ENCODE measurements around the gene SLC6A17.

Gene SLC6A17

GRCh38 chr1:110205591-110206155 lies 55.4 kb downstream of the SLC6A17 start:
- DNase-seq: no peak

- DNase-seq: no peak
These were observed 56.1 kb downstream of the SLC6A17 start for GRCh38 chr1:110206261-110206920.

GRCh38 chr1:110207831-110208230 lies 57.5 kb downstream of the SLC6A17 start:
- peak; percentile 34 for DNase-seq

- no peak for DNase-seq
These were observed 58.8 kb downstream of the SLC6A17 start for GRCh38 chr1:110208916-110209645.

DNA sequence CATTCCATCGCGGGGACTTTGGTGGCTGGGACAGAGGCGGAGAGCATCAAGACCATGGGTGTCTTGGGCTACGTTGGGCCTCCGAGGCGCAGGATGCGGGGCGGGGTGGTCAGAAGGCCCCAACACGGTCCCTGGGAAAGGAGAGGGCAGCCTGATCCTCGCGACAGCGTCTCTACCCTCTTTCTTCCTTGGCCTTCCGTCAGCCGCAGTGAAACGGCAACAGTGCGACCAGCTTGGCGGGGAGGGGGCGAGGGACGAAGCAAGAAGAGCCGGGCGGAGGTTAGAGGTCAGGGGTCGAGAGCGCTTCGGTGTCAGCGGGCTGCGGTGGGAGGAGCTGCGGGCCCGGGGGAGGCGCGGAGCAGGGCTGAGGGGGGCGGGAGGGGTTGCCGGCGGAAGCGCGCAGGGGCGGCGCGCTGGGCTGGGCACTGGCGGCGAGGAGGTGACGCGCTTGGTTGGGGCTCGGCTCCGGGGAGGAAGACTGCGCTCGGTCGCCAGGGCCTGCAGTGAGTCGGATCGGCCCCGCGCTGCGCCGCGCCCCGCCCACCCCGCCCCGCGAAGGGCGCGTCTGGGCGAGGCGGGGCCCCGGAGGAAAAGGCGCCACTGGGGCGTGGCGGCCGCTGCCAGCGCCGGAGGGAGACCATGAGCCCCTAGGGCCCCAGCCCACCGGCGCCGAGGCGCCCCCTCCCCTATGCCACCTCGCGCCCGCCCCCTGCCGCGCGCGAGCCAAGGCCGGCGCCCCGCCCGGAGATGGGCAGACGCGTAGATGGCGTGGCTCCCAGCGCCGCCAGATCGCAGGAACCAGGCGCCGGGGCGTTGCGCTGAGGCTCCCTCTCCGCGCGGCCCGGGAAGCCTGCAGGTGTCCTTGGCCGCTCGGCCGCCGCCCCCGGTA lies 59.7 kb downstream of the SLC6A17 start, which contains the start of gene KCNC4:
KCNC4 (plus strand) TSS at position 600 of the 889 bp plus-strand sequence. CDS start 1,186 bp downstream, outside the sequence.
- peak; percentile 60 for DNase-seq

DNA sequence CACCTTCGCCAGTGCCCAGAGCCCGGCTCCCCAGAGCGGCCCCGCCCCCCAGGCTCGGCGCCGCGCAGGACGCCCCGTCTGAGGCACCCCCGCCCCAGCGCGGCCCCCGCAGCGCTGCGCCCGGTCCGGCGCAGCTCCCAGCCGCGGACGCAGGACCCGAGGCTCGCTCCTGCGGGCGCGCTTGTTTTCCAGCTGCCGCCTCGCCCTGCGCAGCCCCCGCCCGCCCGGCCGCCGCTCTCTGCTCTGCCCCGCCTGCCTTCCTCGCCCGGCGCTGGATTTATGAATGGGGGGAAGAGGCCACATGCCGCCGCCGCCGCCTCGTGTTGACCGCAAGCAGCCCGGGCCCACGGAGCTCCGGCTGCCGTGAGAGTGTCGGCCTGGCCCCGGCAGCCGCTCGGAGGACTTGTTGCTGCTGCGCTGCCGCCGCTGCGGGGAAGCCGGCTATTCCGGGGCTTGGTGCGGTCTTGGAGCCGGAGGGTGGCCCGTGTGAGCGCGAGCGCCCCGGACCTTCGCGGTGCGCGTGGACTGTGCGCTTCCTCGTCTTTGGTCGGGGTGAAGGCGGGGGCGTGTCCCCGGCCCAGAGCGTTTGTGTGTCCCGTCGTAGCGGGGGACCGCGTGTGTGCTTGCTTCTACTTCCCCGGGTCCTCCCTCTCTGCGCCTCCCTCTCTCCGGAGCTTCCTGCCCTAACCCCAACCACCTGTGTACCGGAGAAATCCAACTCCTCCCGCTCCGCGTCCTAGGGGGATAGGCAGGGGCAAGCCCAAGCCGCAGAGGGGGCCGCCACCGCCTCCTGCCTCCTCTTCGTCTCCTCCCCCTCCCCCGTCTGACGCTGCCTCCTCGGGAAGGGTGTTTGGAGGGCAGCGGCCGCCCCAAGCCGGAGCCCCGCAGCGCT lies 60.6 kb downstream of the SLC6A17 start:
- peak; percentile 8 for DNase-seq

DNA sequence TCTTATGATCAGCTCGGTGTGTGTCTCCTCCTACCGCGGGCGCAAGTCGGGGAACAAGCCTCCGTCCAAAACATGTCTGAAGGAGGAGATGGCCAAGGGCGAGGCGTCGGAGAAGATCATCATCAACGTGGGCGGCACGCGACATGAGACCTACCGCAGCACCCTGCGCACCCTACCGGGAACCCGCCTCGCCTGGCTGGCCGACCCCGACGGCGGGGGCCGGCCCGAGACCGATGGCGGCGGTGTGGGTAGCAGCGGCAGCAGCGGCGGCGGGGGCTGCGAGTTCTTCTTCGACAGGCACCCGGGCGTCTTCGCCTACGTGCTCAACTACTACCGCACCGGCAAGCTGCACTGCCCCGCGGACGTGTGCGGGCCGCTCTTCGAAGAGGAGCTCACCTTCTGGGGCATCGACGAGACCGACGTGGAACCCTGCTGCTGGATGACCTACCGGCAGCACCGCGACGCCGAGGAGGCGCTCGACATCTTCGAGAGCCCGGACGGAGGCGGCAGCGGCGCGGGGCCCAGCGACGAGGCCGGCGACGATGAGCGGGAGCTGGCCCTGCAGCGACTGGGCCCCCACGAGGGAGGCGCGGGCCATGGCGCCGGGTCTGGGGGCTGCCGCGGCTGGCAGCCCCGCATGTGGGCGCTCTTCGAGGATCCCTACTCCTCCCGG lies 61.3 kb downstream of the SLC6A17 start:
- DNase-seq: no peak

- no peak for DNase-seq
These were observed 62.2 kb downstream of the SLC6A17 start for GRCh38 chr1:110212169-110213142.

DNA sequence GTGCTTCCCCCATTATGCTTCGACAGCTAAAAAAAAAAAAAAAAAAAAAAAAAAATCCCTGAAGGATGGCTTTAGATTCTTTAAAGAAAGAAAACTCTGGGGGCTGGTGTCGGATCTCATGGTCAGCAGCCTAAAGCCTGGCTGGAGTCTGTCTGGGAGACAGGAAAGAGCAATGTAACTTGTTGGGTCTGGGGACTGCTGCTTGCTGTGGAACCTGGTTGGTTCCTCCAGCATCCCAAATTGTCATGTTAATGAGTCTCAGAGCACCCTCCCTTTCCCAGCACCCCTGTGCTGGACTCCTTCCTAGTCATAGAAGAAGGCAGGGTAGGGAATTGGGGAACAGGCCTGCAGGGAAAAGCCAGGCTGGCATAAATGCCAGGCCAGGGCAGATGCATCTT lies 62.8 kb downstream of the SLC6A17 start:
- DNase-seq: no peak

DNA sequence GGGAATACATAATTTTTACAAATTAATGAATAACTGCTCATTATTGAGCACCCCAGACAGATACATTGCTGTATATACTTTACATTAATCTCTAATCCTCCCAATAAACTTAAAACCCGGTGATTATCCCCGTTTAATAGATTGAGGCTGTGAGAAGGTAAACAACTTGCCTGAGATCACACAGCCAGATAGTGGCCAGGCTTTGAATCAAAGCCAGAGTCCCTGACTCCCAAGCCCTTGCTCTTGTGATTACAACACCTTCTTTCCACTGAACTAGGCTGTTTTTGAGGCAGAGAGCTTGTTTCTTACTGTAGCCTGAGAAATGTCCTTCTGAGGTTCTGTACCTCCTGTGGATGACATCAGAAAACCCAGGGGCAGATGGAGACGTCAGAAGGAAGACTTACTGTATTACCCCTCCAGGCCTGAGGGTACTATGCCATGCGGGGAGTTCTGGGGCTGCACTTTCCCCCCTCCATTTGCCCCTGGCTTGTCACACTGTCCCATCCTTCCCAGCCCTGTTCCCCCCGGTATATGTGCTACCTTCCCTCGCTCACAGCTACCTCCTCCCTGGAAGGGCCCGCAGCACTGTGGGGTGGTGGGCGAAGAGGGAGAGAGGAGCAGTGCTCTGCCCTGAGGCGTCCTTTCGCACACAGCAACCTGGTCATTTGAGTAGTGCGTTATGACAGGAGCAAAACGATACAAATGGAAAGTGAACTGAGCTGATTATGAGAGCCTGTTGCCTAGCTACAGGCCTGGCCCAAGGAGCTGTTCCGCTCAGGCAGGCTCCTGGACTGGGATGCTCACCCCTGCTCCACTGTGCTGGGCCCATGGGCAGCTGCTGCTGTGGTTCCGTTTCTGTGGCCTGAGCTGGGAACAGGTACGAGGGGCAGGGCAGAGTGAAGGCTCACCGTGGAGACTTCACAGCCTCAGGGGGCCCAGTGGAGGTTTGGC lies 64.4 kb downstream of the SLC6A17 start:
- no peak for DNase-seq

- no peak for DNase-seq
These were observed 65.6 kb downstream of the SLC6A17 start for GRCh38 chr1:110215621-110216515.

GRCh38 chr1:110216844-110217444 lies 66.7 kb downstream of the SLC6A17 start:
- no peak for DNase-seq

GRCh38 chr1:110218137-110218536 lies 67.8 kb downstream of the SLC6A17 start:
- no peak for DNase-seq

DNA sequence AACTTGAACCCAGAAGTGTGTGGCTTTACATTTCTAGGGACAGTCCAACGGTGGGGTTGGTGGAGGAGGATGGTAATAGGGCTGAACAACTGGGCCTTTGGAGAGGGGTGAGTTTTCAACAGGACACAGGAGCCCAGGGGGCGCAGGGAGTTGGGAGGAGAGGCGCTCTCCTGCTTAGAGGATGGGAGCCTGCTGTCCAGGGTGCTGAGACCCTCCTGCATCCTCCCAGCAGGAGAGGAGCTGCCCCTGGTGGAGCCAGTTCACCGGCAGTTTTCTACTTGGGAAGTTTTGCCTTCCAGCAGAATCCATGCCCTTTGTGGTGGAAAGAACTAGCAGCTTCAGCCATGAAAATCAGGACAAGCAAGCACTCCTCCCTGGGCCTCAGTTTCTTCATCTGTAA lies 68.4 kb downstream of the SLC6A17 start:
- peak; percentile 14 for DNase-seq

- DNase-seq: no peak
These were observed 70.0 kb downstream of the SLC6A17 start for GRCh38 chr1:110220324-110220723.

GRCh38 chr1:110221119-110221518 lies 70.8 kb downstream of the SLC6A17 start:
- DNase-seq: no peak

DNA sequence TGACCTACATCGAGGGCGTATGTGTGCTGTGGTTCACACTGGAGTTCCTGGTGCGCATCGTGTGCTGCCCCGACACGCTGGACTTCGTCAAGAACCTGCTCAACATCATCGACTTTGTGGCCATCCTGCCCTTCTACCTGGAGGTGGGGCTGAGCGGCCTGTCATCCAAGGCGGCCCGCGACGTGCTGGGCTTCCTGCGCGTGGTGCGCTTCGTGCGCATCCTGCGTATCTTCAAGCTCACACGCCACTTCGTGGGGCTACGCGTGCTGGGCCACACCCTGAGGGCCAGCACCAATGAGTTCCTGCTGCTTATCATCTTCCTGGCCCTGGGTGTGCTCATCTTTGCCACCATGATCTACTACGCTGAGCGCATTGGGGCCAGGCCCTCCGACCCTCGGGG lies 72.8 kb downstream of the SLC6A17 start:
- DNase-seq: no peak

Measured in fibroblast of skin of abdomen (primary cell).